ENCODE data around the gene KAT6B.

Gene KAT6B

GRCh38 chr10:75070476-75070875, 244.1 kb downstream of the KAT6B start:
- TF ChIP-seq CTCF (IDR thresholded peaks at IDR 0.05; ENCODE audit: control insufficient read depth, insufficient read depth, low read depth, low read length, missing control alignments): no peak
- no peak for DNase-seq (ENCODE audit: low read depth)
- no peak overlapping the region for H3K4me3 ChIP-seq (ENCODE audit: control insufficient read depth, low read depth, low read length)

- no peak overlapping the region for H3K4me3 ChIP-seq (ENCODE audit: control insufficient read depth, low read depth, low read length)
- no peak for TF ChIP-seq CTCF (IDR thresholded peaks at IDR 0.05; ENCODE audit: control insufficient read depth, insufficient read depth, low read depth, low read length, missing control alignments)
These were observed 244.6 kb downstream of the KAT6B start for GRCh38 chr10:75070961-75071428.

GRCh38 chr10:75071756-75072155, 245.4 kb downstream of the KAT6B start:
- no peak for DNase-seq (ENCODE audit: low read depth)
- TF ChIP-seq CTCF (IDR thresholded peaks at IDR 0.05; ENCODE audit: control insufficient read depth, insufficient read depth, low read depth, low read length, missing control alignments): no peak
- H3K4me3 ChIP-seq (ENCODE audit: control insufficient read depth, low read depth, low read length): no peak overlapping the region

More at GRCh38 chr10:75070961-75071428, 244.6 kb downstream of the KAT6B start:
- DNase-seq (ENCODE audit: low read depth): no peak

- no peak for TF ChIP-seq CTCF (IDR thresholded peaks at IDR 0.05; ENCODE audit: control insufficient read depth, insufficient read depth, low read depth, low read length, missing control alignments)
- DNase-seq (ENCODE audit: low read depth): no peak
- no peak overlapping the region for H3K4me3 ChIP-seq (ENCODE audit: control insufficient read depth, low read depth, low read length)
These were observed 246.3 kb downstream of the KAT6B start for GRCh38 chr10:75072727-75073126.

GRCh38 chr10:75073442-75073841, 247.0 kb downstream of the KAT6B start:
- DNase-seq (ENCODE audit: low read depth): no peak
- TF ChIP-seq CTCF (IDR thresholded peaks at IDR 0.05; ENCODE audit: control insufficient read depth, insufficient read depth, low read depth, low read length, missing control alignments): no peak
- H3K4me3 ChIP-seq (ENCODE audit: control insufficient read depth, low read depth, low read length): no peak overlapping the region

- no peak for DNase-seq (ENCODE audit: low read depth)
- H3K4me3 ChIP-seq (ENCODE audit: control insufficient read depth, low read depth, low read length): no peak overlapping the region
- no peak for TF ChIP-seq CTCF (IDR thresholded peaks at IDR 0.05; ENCODE audit: control insufficient read depth, insufficient read depth, low read depth, low read length, missing control alignments)
These were observed 248.5 kb downstream of the KAT6B start for GRCh38 chr10:75074711-75075445.
